Activated naive CD4-positive, alpha-beta T cell treated with anti-CD3 and anti-CD28 coated beads, Interleukin-2, amount 50 U/mL, for 16 hours (primary cell): ENCODE results near the gene PLP2.
"Not testable (repeated sequence)": the region's sequence is repeated elsewhere in the genome, so short reads cannot be mapped to it uniquely, and the experiment has no call there.

ENCODE experiments used
- DNase-seq: peaks from one replicate; pipeline ENCODE4 v3.0.0-alpha.2; 2020

The PLP2 gene, protein sequence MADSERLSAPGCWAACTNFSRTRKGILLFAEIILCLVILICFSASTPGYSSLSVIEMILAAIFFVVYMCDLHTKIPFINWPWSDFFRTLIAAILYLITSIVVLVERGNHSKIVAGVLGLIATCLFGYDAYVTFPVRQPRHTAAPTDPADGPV

DNA sequence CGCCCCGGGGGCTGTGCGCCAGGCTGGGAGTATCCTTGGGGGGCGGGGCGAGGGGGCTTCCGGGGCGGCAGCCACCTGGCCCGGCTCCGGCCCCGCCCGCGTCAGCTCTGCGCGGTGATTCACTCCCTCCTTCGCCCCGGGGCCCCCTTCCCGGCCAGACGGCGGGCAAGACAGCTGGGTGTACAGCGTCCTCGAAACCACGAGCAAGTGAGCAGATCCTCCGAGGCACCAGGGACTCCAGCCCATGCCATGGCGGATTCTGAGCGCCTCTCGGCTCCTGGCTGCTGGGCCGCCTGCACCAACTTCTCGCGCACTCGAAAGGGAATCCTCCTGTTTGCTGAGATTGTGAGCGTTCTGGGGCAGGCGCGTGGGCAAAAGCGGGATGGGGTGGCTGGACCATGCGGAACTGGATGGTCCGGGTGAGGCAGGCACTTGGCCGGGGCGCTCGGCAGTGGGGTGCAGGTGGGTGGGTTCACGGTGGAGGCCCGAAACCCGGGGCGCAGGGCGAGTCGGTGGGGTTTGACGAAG is at the start of gene PLP2:
Gene PLP2, plus strand, starts transcription at position 147 of the 528 bp plus-strand sequence. Its CDS starts 103 bp downstream, at position 250.
- DNase-seq, result peak; percentile 66

DNA sequence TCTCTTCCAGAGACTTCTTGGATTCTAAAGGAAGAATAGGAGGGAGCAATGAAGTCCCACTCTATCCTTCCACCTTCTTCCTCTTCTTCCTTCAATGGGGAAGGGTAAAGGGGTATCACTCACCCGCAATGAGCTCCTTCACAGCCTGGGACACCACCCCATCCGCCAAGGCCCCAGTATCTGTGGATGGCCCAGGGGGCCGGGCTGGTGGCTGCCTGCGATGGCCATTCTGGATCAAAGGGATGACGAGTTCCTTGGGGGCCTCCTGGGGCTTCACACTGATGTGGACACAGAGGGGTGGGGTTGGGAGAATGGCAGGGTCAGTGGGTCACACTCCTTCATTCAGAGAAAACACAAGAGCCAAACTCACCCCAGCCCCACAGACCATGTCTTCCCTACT is 49.2 kb upstream of the PLP2 start:
- no peak for DNase-seq

DNA sequence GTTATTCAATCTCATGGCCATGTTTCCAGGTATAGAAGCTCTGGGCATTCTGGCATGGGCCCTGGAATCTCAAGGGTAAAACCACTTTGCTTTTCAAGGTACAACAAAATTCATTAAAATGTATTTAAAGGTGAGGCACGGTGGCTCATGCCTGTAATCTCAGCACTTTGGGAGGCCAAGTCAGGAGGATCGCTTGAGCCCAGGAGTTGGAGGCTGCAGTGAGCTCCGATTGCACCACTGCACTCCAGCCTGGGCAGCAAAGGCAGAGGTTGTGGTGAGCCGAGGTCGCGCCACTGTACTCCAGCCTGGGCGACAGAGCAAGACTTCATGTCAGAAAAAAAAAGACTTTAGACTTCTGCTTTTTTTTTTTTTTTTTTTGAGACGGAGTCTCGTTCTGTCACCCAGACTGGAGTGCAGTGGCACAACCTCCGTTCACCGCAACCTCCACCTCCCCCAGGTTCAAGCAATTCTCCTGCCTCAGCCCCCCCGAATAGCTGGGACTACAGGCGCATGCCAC is 43.9 kb upstream of the PLP2 start:
- not testable (repeated sequence) for DNase-seq

DNA sequence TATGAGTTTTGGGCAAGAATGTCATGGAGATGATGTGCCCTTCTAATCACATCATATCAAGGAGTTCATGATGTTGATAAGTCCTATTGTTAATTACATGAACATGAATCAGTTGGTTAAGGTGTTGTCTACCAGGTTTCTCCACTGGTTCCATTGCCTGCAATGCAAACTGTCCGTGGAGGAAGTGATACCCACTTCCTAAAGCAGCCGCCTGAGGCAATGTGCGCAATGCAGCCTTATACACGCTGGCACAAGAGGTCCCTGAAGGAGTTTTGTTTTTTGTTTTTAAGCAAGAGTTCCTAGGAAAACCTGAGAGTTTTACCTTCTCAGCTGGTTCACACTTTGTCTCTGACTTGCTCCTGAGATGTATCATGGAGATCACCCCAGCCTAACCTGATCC is 42.3 kb upstream of the PLP2 start:
- DNase-seq, result no peak

DNA sequence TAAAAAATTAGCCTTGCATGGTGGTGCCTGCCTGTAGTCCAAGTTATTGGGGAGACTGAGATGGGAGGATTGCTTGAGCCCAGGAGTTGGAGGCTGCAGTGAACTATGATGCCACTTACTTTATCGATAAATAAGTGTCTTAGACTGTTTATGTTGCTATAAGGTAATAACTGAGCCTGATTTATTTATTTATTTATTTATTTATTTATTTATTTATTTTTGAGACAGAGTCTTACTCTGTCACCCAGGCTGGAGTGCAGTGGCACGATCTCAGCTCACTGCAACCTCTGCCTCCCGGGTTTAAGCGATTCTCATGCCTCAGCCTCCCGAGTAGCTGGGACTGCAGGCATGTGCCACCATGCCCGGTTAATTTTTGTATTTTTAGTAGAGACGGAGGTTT is 39.4 kb upstream of the PLP2 start:
- DNase-seq, result not testable (repeated sequence)

DNA sequence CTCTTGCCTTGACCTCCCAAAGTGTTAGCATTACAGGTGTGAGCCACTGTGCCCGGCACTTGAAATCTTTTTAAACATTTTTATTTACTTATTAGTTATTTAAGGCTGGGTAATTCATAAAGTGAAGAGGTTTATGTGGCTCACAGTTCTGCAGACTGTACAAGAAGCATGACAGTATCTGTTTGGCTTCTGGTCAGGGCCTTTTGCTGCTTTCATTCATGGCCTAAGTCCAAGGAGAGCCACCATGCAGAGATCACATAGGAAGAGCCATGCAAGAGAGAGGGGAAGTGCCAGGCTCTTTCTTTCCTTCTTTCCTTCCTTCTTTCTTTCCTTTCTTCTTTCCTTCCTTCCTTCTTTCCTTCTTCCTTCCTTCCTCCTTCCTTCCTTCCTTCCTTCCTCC is 37.9 kb upstream of the PLP2 start:
- no peak for DNase-seq

DNA sequence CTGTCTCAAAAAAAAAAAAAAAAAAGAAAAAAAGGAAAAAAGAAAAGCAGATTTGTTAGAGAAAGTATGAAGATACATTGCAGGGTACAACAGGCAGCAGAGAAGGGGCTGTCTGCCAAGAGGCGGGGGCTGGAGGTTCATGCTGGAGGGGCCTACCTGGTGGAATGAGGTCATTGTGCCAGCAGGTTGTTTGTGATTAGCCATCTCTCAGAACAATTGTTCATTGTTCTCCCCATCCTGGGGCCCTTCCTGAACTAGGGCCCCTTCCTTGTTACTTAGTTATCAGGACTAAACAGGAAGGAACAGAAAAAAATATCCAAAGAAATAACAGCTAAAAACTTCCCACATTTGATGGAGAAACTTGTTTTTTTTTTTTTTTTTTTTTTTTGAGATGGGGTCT is 34.2 kb upstream of the PLP2 start:
- DNase-seq, result no peak

DNA sequence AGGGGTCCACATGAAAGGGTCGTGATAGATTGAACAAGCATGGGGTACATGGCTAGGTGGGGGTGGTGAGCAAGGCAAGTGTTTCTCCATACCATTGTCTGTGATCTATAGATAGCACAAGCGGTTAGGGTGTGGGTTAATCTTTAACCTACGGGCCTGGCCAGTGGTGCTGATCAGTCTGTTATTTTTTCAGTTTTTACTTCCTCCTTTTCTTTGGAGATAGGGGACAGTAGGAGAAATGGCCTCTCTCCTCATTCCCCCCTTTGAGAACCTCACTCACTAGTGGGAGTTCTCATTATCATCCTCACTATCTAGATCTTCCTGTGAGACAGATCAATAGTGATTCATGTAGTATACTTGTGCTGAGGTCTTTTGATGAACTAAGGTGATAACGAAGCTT is 32.0 kb upstream of the PLP2 start:
- no peak for DNase-seq

DNA sequence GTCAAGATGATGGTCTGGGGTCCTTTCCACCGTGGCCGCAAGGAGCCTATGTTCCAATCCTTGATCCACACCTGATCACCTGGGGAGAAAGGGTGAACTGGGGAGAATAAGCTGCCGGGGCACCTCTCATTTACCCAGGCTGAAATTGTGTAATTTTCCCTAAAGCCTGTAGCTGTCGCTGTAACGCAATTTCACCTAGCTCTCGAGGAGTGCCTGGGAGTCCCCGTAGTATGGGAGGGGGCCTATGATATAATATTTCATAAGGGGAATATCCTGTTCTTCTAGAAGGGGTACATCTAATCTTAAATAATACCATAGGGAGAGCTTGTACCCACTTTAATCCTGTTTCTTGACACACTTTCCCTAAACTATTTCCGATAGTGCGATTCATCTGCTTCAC is 29.4 kb upstream of the PLP2 start:
- not testable (repeated sequence) for DNase-seq

DNA sequence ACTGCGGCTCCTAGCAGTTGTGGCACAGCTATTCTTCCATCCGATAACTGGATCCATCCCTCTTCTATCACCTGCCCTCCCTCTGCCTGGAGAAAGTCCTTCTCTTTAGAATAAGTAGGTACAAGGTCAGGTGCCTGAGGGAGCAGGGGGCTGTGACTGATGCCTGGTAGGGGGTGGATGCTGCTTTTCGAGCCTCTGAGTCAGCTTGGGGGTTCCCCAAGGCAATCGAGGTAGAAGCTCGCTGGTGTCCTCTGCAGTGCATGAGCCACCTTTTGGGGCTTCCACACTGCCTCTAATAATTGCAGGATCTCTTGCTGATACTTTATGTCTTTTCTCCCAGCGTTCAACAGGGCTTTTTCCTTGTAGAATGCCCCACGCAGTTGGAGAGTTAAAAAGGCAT is 28.5 kb upstream of the PLP2 start:
- DNase-seq, result not testable (repeated sequence)

DNA sequence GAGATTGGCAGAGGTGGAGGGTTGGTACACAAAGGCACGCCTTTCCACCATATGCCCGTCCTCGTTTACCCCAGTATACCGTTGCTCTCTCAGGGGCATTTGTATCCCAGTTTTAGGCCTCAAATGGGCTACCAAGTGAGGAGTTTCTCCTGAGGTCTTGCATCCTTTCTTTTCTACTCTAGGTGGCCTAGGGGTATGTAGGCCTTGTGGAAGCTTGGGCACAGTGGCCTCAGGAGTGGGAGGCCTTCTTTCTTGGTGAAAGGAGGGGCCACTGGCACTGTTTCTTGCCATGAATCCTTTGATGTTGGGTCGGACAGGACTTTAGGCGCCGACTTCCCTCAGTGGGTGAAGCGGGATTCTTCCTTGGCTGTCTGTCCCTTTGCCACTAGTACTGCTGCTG is 24.4 kb upstream of the PLP2 start:
- DNase-seq, result no peak

DNA sequence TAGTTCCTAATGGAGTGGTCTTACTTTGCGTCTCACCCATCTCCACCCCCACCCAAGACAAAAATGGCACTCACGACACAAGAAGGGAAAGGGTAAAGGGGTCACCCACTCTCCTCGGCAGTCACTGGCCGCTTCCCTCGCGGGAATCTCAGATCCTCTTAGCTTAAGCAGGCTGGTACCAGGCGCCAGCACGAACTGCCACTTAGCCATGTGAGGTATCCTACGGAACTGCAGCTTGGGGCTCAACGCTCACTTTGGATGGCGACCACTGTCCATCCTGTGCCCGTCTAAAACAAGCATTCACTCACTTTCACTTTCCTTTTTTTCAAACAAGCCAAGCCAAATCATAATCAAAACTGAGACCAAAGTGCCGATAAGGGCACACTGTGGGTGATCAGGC is 23.8 kb upstream of the PLP2 start:
- DNase-seq, result no peak

DNA sequence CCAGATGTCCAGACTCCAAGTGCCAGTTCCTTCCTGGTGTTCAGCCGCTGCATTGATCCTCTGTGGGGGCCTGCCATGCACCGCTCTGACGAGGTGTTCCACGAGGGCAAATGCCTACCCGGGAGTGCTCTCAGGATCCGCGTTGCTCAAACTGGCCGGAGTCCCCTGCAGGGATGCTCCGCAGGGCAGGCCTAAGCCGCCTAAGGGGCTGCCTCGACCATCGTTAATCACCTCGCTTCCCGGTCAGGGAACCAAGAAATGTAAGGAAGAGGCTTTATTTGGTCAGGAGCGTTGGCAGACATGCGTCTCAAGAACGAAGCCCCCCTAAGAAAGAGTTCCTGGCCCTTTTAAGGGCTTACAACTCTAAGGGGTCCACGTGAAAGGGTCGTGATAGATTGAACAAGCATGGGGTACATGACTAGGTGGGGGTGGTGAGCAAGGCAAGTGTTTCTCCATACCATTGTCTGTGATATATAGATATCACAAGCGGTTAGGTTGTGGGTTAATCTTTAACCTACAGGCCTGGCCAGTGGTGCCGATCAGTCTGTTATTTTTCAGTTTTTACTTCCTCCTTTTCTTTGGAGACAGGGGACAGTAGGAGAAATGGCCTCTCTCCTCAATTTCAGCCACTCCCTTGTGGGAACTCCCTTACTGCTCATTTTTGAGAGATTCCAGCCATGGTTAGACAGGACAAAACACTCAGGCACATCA is 23.2 kb upstream of the PLP2 start:
- not testable (repeated sequence) for DNase-seq

DNA sequence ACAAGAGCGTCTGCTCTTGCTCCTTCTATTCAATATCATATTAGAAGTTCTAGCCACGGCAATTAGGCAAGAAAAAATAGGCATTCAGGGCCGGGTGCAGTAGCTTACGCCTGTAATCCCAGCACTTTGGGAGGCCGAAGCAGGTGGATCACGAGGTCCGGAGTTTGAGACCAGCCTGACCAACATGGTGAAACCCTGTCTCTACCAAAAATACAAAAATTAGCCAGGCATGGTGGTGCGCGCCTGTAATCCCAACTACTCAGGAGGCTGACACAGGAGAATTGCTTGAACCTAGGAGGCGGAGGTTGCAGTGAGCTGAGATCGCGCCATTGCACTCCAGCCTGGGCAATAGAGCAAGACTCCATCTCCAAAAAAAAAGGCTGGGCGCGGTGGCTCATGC is 22.4 kb upstream of the PLP2 start:
- not testable (repeated sequence) for DNase-seq

DNA sequence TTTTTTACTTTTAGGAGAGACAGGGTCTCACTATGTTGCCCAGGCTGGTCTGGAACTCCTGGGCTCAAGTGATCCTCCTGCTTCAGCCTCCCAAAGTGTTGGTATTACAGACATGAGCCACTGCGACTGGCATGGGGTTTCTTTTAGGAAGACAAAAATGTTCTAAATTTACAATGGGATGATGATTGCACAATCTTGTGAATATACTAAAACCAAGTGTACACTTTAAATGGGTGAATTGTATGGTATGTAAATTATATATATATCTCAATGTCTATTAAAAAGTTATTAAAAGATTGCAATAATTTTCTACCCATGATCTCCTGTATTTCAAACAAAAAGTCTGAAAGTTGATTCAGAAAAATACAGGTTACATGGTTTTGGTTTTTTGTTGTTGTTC is 18.2 kb upstream of the PLP2 start:
- DNase-seq, result no peak

DNA sequence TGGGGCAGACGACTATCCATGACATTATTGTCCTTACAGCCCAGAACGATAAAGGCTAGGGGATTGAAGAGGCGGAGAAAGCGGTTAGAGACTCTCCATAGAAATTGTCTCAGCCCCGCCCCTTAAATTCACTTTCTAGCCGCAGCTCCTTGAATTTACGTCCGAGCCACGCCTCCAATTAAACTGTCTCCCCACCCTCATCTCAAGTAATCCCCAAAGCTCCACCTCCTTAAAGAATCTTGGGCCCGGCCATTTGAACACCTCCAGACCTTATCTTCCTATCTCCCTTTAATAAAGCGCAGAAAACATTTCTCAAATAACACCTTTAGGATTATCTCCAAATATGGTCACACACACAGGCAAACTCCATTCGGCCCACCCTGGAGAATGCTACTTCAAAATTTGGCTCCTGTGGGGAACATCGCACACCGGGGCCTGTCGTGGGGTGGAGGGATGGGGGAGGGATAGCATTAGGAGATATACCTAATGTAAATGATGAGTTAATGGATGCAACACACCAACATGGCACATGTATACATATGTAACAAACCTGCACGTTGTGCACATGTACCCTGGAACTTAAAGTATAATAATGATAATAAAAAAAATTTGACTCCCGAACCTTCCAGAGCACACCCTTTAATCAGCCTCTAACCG is 16.3 kb upstream of the PLP2 start:
- DNase-seq, result peak; percentile 33

DNA sequence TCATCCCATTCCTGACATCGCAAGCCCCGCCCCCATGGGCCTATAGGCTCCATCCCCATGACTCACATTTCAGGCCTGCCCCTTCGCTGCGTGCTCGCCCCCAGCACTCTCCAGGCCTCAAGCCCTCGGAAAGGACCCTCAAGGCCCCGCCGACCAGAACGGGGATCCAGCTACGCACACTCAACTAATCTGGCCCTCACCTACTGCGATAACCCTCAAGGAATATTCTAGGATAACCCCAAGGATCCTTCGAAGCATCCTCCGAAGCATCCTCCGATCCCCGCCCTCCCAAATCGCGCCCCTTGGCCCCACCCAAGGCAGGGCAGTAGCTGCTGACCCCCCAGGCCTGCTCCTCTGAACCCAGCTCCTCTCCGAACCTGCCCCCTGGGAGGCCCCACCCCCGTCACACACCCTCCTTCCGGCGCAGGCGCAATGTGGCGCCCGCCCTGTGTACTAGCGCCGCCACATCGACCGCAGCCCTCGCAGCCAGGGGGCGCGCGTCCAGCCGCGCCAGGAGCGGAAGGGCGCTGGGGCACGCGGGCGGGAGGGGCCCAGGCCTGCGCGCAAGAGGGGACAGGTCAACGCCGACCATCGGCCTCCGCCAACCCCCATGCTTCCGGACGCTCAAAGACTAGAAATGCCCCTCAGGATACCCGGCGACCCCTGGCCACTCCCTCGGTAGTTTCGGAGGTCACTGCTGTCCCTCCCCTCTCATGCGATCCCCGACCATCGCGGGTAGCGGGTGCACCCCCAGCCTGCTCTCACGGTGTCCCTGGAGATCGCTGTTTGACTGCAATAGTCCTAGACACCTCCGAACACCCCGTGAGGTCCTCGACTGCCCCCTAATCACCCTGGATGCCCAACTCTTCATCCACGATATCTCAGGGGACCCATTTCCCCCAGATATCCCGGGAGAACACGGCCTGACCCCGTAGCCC is 15.5 kb upstream of the PLP2 start:
- peak; percentile 86 for DNase-seq

DNA sequence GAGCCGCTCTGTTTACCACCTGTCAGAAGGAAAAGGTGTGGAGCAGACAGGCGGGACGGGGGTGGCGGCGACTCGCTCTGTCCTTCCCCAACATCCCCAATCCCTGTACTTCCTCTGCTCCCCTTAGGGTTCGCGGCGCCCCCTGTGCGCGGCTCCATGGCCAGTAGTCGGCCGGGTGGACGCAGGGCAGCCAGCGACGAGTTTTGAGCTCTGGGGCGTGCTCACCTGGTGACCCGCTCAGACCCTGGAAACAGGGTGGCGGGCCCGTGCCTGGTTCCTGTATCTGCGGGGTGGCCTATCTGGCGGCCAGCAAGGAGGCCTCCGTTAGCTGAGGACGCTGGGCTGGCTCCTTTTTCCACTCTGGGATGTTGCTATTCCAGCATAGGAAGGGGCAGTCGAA is 14.5 kb upstream of the PLP2 start:
- DNase-seq, result no peak

DNA sequence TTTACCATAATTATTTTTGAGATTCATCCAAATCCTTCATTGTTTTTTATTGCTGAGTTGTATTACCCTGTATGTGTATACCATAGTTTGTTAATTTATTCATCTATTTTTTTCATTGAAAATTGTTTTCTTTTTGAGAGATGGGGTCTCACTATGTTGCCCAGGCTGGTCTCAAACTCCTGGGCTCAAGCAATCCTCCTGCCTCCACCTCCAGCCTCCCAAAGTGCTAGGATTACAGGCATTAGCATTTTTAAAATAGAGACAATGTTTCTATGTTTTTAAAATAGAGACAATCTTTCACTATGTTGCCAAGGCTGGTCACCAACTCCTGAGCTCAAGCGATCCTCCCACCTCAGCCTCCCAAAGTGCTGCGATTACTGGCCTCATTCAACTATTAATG is 10.8 kb upstream of the PLP2 start:
- no peak for DNase-seq

DNA sequence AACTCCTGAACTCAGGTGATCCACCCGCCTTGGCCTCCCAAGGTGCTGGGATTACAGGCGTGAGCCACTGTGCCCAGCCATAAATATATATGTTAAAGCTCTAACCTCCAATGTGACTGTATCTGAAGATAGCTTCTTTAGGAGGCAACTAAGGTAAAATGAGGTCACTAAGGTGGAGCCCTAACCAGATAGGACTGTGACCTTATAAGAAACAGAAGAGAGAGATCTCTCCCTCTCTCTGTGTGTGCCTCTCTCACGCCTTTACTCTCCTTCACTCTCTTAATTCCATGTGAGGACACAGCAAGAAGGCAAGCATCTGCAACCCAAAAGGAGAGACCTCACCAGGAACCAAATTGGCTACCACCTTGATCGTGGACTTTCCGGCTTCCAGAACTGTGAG is 10.1 kb upstream of the PLP2 start:
- no peak for DNase-seq

DNA sequence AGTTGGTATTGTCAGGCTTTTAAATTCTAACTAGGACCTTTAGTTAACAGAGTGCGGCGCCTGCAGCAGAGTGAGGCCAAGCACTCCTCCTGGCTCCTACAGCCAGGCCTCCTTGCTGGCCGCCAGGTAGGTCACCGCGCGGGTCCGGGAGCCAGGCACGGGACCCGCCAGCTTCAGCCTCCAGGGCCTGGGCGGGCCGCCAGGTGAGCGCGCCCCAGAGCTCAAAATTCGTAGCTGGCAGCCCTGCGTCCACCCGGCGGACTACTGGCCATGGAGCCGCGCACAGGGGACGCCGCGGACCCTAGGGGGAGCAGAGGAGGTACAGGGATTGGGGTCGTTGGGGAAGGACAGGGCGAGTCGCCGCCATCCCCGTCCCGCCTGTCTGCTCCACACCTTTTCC is 9.1 kb upstream of the PLP2 start, which contains the start of gene MAGIX:
Gene MAGIX, plus strand, starts transcription at position 139 of the 400 bp plus-strand sequence. Its CDS starts 132 bp downstream, at position 271.
- DNase-seq, result no peak

DNA sequence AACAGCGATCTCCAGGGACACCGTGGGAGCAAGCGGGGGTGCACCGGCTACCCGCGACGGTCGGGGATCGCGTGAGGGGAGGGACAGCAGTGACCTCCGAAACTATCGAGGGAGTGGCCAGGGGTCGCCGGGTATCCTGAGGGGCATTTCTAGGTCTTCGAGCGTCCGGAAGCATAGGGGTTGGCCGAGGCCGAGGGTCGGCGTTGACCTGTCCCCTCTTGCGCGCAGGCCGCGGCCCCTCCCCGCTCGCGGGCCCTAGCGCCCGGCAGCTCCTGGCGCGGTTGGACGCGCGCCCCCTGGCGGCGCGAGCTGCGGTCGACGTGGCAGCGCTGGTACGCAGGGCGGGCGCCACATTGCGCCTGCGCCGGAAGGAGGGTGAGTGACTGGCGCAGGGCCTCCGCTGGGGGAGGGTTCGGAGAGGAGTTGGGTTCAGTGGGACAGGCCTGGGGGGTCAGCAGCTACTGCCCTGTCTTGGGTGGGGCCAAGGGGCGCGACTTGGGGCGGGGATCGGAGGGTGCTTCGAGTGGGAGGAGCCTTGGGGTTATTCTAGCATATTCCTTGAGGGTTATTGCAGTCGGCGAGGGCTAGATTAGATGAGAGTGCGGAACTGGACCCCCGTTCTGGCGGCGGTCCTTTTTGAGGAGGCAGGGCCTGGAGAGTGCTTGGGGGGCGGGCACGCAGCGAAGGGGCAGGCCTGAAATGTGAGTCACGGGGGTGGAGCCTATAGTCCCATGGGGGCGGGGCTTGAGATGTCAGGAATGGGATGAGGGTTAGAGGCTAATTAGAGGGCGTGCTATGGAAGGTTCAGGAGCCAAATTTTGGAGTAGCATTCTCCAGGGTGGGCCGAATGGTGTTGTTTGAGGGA is 7.9 kb upstream of the PLP2 start:
- DNase-seq, result peak; percentile 81
